Activated CD4-positive, alpha-beta T cell treated with anti-CD3 and anti-CD28 coated beads, Interleukin-2, amount 50 U/mL, for 24 hours (primary cell): ENCODE results near the gene RPUSD4.

Experiments
- DNase-seq, 2 donors: peaks; one replicate each; pipeline ENCODE4 v3.0.0-alpha.2; 2020; ENCODE audit warnings: low read depth in 1 of 2, low spot score in 1 of 2

Gene RPUSD4

DNA sequence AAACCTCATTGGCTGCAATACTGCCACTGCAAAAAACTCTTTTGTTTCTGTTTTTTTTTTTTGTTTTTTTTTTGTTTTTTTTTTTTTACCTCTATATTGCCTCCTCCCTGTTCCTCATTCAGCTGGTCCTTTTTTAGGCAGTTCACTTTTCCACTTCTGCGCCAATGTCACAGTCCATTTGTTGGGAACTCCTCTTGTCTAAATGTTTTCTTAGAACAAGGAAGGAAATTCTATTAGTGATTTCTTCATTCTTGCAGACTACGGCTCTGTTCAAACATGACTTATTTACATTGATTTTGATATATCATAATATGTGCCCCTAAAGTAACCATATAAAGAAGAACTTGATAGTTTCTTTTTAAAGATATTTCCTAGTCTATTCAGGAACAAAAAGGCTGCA is 3.0 kb upstream of the RPUSD4 start:
- no peak for DNase-seq

- DNase-seq: no peak
Observed at GRCh38 chr11:126212089-126212660, 725 bp upstream of the RPUSD4 start.

GRCh38 chr11:126210871-126211235 is 597 bp downstream of the RPUSD4 start:
- no peak for DNase-seq

GRCh38 chr11:126207896-126208295 is 3.6 kb downstream of the RPUSD4 start:
- DNase-seq: no peak

DNA sequence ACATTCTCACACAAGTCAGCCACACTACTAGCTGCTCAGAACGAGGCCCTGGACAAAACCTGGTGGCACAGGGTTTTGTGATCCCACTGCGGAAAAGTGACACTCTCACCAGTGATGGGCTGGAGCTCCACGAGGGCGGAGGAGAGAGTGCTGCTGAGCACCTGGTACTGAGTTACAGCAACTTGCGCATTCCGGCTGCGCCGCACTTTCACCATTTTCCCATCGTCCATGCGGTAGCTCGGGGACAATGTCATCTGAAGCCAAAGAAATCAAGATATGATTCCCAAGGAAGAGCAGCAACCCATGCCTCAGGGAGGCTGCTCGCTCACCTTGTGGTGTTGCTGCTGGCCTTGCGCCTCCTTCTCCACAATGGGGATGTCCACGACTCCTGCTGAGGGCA is 6.1 kb downstream of the RPUSD4 start:
- DNase-seq: no peak

DNA sequence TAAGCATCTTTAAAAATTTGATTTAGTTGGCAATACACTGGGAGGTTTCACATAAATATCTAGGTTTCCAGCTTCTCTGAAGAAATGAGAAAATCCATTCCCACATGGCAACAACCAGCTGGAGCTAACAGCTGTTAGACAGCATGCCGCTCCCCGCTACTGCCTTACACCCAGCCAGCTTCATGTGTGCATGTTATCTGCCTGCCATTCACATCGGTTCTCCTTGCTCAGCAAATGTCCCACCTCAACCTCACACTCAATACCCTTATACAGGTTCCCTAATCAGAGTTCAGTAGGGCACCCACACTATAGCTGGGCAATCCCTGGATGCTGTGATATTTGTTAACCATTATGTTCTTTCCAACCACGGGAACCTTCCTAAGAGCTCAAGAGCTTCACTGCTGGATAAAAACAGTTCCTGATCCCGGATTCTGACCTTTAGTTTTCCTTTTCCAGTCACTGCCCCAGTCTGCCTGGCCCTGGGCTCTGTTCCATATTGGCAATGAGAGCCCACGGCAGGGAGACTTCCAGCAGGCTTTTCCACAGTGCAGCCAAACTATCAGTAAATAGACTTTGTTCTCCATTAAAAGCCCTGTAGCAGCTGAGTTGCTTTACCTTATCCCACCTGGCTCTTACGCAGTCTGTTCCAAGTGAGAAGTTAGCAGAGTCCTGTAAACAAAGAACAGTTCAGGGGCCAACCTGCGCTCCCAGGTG is 8.6 kb downstream of the RPUSD4 start:
- DNase-seq: no peak

DNA sequence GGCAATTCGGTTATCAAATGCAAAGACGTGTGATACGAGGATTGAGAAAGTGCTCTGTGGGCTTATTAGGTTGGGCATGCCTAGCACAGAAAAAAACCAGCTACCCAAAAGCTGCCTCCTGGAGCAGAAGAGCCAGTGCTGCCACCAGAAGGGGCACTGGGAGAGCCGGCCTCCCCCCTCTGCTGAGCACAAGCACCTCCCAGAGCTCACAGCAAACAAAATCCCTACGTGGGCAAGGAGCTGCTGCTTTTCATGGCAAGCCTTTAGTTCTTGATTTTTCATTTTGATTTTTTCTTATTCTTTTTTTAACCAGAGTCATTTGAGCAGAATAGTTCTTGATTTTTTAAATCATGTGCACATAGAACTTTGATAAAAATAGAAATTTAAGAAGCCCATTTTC is 12.8 kb downstream of the RPUSD4 start:
- no peak for DNase-seq

GRCh38 chr11:126197277-126197939 is 14.0 kb downstream of the RPUSD4 start:
- no peak for DNase-seq

- DNase-seq: no peak
Observed at GRCh38 chr11:126195119-126195518, 16.3 kb downstream of the RPUSD4 start.

- no peak for DNase-seq
Observed at GRCh38 chr11:126194121-126194543, 17.3 kb downstream of the RPUSD4 start.

GRCh38 chr11:126193038-126193478 is 18.4 kb downstream of the RPUSD4 start:
- DNase-seq: no peak

GRCh38 chr11:126192361-126192760 is 19.1 kb downstream of the RPUSD4 start:
- no peak for DNase-seq

DNA sequence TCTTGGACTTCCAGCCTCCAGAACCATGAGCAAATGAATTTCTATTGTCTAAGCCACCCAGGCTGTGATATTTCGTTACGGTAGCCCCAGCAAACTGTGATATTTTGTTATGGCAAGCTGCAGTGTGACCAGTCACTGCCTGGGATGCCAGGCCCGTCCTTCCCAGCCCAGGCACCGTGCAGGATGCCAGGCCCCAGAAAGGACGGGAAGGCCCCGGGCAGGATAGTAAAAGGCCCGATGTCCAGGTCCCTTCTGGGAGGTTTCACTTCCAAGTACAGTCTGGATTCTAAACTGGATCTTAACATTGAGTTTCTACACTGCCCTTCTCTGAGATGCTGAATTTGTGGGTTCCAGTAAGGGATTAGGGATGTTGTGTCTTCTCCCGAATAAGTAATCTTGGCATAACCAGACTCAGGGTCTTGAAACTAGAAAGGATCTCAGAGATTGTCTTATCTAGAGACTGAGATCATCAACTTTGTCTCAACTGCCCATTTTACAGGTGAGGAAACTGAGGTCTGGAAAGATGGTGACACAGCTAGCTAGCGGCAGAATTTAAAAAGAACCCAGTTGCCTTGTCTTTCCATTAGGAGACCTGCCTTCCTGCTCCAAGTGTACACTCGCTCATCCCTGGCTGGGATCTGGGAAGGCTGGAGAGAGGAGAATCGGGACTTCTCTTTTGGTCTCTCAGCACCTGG is 19.9 kb downstream of the RPUSD4 start:
- no peak for DNase-seq

DNA sequence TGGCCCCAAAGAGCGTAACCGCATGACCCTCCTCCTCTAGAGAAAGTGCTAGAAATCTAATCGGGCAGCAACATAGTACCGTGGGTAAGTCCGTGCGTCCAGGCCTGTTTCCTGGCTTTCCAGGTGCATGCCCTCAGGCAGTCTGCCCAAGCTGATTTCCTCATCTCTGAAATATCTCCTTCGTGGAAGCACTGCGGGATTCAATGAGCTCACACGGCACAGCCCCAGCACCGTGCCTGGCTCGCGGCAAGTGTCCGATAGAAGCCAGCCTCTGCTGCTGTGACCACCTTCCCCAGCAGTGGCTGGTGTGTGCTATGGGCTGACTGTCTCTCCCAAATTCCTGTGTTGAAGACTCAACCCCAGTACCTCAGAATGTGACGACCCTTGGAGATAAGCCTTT is 20.7 kb downstream of the RPUSD4 start:
- no peak for DNase-seq

GRCh38 chr11:126189109-126189929 is 22.1 kb downstream of the RPUSD4 start:
- DNase-seq: no peak

- DNase-seq: no peak
Observed at GRCh38 chr11:126188332-126189108, 22.9 kb downstream of the RPUSD4 start.

DNA sequence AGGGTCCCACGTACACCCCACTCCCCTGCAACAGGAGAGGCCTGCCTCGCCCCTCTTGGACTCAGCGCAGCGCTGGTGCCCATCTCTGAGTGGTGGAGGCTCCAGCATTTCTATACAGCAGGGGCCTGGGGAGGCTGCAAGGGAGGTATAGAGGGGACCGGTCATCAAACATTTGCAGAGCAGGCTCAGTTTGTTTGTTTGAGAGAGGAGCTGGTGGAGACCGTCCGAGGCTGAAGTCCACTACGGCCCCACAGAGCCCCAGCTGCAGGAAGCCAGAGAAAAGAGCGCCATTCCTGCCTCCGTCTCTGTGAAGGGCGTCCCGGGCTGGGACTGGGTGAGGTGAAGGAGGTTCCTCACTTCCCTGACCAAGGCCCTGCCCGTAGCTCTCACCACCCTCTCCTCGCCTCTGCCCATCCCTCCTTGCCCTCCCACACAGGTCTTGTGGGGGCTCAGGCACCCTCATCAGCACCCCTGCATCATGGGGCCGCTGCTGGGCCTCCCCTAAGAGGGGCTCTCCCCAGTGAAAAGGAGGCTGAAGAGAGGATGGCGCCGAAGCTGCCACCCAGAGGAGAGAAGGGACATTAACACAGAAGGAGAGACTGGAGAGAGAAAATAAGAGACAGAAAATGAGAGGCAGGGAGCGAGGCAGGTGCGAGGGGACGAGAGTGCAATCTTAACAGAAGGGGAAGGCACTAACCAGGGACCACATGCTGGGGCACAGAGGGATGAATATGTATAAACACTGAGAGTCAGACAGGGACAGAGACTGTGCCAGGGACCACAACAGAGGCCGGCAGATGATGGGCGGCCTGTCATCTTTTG is 24.5 kb downstream of the RPUSD4 start:
- DNase-seq: no peak

- DNase-seq: no peak
Observed at GRCh38 chr11:126186025-126186698, 25.3 kb downstream of the RPUSD4 start.
